IPS-NIHi11 (cell line): ENCODE measurements around the gene FAM184A.
"Not testable (repeated sequence)": the region's sequence is repeated elsewhere in the genome, so short reads cannot be mapped to it uniquely, and the experiment has no call there.

Experiments
- DNase-seq: peaks from one replicate; pipeline ENCODE4 v3.0.0; 2012; ENCODE audit warnings: mixed read lengths, low spot score

FAM184A gene

GRCh38 chr6:119009266-119009665, 69.2 kb downstream of the FAM184A start:
- DNase-seq = not testable (repeated sequence)

DNA sequence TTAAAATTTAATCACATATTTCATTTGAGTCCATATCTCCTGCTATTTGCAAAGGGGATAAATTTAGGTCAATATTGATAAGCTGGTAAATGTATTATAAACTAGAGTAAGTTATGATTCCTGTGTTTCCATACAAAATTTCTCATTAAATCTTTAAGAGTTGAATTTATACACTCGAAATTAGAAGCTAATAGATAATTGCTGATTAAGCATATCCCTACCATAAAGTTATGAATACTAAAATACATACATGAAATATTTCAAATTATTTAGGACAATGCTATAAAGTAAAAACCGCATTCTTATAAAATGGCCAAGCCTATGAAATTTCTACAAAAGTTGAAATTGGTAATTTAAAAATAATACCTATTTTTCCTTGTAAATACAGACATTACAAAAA, 71.5 kb downstream of the FAM184A start:
- DNase-seq = no peak

- no peak for DNase-seq
Measured at GRCh38 chr6:119002069-119002468, 76.4 kb downstream of the FAM184A start.

- no peak for DNase-seq
Measured at GRCh38 chr6:118999494-119000040, 78.9 kb downstream of the FAM184A start.

- DNase-seq = not testable (repeated sequence)
Measured at GRCh38 chr6:118997426-118997825, 81.0 kb downstream of the FAM184A start.

GRCh38 chr6:118996289-118996820, 82.1 kb downstream of the FAM184A start:
- DNase-seq = no peak

GRCh38 chr6:118993803-118994251, 84.6 kb downstream of the FAM184A start:
- no peak for DNase-seq

- DNase-seq = no peak
Measured at GRCh38 chr6:118993358-118993757, 85.1 kb downstream of the FAM184A start.

DNA sequence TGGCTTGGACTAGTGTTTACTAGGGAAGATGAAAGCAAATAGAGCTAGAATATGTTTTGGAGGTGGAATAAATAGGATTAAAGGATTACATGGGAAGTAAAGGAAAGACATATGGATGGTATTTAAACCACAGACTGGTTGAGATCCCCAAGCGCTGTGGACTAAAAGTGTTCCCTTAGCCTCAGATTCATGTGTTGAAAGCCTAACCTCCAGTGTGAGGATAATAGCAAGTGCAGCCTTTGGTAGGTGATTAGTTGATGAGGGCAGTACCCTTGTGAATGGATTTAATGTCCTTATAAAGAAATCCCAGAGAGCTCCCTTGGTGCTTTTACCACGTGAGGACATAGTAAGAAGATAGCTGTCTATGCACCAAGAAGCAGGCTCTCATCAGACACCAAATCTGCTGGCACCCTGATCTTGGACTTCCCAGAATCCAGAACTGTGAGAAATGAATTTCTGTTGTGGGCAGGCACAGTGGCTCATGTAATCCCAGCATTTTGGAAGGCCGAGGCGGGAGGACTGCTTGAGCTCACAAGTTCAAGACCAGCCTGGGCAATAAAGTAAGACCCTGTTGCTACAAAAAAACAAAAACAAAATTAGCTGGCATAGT, 86.2 kb downstream of the FAM184A start:
- DNase-seq = no peak

- no peak for DNase-seq
Measured at GRCh38 chr6:118986312-118986711, 92.2 kb downstream of the FAM184A start.

DNA sequence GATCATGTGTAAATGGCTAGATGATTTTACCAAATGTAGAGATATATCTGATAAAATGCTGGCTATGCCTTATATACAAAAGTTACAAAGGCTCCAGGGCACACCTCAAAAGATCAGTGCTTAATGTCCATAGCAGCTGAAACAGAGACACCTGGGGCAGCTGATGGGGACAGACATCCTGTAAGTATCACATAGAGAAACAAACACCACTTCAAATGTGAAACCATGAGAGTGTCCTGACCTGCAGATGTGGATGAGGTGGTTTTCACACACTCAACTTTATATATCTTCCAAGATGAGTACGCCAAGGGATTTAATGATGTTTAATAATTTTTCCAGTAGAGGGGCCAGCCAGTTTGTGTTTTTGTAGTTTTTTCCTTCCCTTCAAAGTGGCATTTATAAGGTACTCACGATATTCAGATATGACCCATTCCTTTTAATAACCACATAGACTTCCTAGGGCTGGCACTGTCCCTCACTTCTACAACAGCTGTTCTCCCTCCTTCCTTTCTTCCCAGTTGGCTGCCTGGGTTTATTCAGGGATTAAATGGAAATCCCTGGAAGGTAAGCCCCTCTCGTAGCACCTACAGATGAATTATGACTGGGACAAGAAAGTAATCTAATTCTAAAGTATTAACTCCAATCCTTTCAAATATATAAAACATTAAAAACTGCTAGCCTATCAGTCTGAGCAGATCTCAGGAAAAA, 93.2 kb downstream of the FAM184A start:
- no peak for DNase-seq

GRCh38 chr6:118984342-118984741, 94.1 kb downstream of the FAM184A start:
- no peak for DNase-seq

GRCh38 chr6:118982575-118982911, 95.9 kb downstream of the FAM184A start:
- no peak for DNase-seq

DNA sequence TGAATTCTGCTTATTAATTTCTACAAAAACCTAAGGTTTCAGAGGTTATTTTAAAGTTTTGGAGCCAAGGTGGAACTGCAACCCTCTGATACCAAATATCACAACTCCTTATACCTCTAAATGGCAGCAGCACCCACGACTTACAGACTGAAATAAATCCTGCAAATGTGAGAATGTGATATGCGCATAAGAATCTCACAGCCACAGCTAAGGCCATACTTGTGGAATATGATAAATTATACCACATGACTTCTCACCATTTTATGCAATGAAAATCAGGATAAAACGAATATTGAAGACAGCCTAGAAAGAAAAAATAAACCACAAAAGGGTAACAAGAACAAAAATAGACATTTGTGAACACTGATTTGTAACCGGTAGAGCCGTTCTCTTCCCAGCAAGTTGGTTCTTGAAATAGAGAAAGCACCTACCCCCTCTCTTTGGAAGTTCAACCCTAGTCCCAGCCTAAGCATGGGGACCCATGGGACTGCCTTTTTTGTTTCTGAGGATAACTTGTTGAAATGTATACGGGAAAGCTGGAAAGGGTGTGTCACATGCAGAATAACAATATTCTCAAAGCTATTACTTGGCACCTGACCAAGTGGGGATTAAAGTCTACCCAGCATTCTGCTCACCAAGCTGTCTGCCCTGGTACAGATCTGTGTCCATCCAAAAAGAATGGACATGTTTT, 96.4 kb downstream of the FAM184A start:
- DNase-seq = no peak

- DNase-seq = no peak
Measured at GRCh38 chr6:118980063-118980462, 98.4 kb downstream of the FAM184A start.

- DNase-seq = no peak
Measured at GRCh38 chr6:118974790-118975189, 103.7 kb downstream of the FAM184A start.

- no peak for DNase-seq
Measured at GRCh38 chr6:118971682-118972081, 106.8 kb downstream of the FAM184A start.

GRCh38 chr6:118970866-118971265, 107.6 kb downstream of the FAM184A start:
- DNase-seq = no peak

DNA sequence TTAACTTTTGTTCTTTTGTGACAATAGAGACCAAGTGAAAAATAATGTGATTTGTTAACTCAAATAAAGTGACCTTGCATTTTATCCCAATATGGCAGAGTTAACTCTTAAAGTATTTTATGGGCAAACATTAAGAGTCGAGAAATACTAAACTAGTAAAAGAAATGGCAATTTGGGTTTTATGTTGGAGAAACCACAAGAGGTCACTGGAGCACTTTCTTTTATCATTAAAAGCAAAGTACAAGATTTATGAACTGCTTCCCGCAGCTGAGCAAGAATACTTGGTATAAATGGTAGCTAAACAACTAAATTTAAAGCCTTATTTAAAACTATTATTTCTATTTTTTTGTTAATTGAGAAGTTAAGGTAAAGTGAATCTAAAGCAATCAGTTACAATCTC, 110.0 kb downstream of the FAM184A start:
- no peak for DNase-seq

DNA sequence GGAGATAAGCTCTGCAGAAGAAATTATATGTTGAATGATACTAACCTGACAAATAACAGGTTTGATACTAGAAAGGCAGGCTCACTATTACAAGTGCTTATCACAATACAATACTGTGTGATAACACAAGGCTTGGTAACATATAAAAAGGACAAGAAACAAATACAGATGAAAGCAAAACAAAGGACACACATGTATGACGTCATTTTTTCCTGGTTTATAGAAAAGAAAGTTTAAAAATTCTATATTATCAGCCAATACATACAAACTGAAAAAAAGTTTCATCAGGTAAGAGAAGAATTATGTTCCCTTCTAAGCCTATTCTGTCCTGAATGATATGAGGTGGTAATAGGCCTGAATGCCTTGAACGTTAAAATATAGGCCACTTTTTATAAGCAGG, 111.2 kb downstream of the FAM184A start:
- DNase-seq = no peak

- no peak for DNase-seq
Measured at GRCh38 chr6:118965843-118966370, 112.6 kb downstream of the FAM184A start.

GRCh38 chr6:118965371-118965770, 113.1 kb downstream of the FAM184A start:
- no peak for DNase-seq

- DNase-seq = no peak
Measured at GRCh38 chr6:118963003-118963402, 115.5 kb downstream of the FAM184A start.
